Activated CD4-positive, CD25-positive, alpha-beta regulatory T cell (primary cell): ENCODE data around the gene WNK1.

ENCODE experiments used
- DNase-seq, 4 experiments: peaks; one replicate each; lab custom pipeline; 2025; lab: John Stamatoyannopoulos, UW

The WNK1 gene

DNA sequence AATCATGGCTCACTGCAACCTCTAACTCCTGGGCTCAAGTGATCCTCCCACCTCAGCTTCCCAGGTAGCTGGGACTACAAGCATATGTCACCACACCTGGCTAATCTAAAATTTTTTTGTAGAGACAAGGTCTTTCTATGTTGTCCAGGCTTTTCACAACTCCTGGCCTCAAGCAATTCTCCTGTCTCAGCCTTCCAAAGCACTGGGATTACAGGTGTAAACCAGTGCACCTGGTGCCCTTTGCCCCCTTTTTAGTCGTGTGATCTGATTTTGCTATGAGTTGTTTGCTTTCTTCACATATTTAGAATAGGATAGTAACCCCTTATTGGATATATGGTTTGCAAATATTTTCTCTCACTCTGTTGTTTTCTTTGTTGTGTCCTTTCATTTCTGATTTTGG lies 198.8 kb downstream of the WNK1 start:
- no peak for DNase-seq

DNA sequence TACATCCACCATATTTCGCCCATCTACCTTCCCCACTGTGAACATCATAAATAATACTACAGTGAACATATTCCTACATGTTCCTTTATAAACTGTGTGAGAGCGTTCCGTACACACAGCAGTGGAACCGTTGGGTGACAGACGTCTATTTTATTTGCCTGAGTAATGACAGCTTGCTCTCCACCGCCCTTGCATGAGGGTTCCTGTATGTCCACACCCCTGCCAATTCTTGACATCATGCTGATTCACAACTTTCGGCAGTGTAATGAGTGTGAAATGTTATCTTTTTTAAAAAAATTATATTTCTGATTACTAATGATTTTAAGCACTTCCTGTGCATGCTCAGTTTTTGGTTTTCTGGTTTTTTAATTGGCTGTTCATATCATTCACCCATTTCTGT lies 201.4 kb downstream of the WNK1 start:
- no peak for DNase-seq

- no peak for DNase-seq
Observed at GRCh38 chr12:954741-955140, 202.4 kb downstream of the WNK1 start.

DNA sequence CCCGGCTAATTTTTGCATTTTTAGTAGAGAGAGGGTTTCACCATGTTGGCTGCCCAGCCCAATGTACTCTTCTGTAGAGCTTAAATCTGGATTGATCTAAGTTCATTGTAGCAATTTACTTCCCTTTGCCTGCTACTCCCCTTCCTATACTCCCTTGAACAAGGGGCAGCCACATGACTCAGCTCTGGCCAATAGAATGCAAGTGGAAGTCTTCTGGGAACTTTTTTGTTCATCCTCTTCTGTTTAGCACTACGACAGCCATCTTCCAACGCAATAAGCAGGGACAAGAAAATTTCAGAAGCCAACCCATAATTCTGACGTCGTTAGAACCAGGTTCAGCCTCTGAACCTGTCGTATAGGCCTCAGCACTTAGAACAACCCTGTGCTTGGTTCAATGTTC lies 203.6 kb downstream of the WNK1 start:
- no peak for DNase-seq

GRCh38 chr12:958588-959123 lies 206.3 kb downstream of the WNK1 start:
- no peak for DNase-seq
